OCI-LY7 (cell line): ENCODE results near the gene RFNG.

ENCODE experiments used
- CTCF ChIP-seq: fragments of 200-600 bp; sonication (generic); conservative IDR thresholded peaks from 2 replicates; pipeline ENCODE4 v1.5.1; 2014; ENCODE audit warnings: mild to moderate bottlenecking, antibody characterized with exemption, low read length, moderate library complexity, mixed read lengths
- EZH2phosphoT487 ChIP-seq: fragments of 200-600 bp; sonication (generic); IDR thresholded peaks from 2 replicates; pipeline ENCODE4 v1.6.1; 2018; ENCODE audit warnings: low read depth, borderline replicate concordance, mild to moderate bottlenecking, mixed run types, antibody characterized with exemption, low read length, moderate library complexity, mixed read lengths

GRCh38 chr17:82094931-82095776 is 43.5 kb upstream of the RFNG start:
- no peak for TF ChIP-seq CTCF
- TF ChIP-seq EZH2phosphoT487: no peak
